Lung (tissue), 12 donors: ENCODE data around the gene SCARB2. TPM values are rescaled to one million over a fixed set of nuclear protein-coding genes. Genes with fewer than 3 reads are reported as not detected.

Source experiments
- ATAC-seq: fragments of 200-7000 bp; cut with Tn5 transposase; one replicate; pipeline ENCODE4 v1.9.1; 2020; ENCODE audit warnings: moderate number of reproducible peaks; ENCODE audit not compliant: insufficient read depth, low FRiP score
- DNase-seq, 3 donors: peaks; one replicate each; pipeline ENCODE4 v3.0.0-alpha.2; 2013 to 2017
- H3K27ac ChIP-seq, 2 donors: one replicate each; pipeline ENCODE4 v1.5.1; 2013; ENCODE audit warnings: mild to moderate bottlenecking in 2 of 2, moderate library complexity in 2 of 2, control low read depth in 1 of 2, inconsistent platforms in 1 of 2, low read depth in 1 of 2, low read length in 1 of 2
- H3K27me3 ChIP-seq, 3 donors: one replicate each; pipeline ENCODE4 v1.5.1; 2013; ENCODE audit warnings: low read length in 2 of 3; ENCODE audit not compliant: control insufficient read depth in 3 of 3, insufficient read depth in 3 of 3
- H3K36me3 ChIP-seq, 4 donors: one replicate each; pipeline ENCODE4 v1.5.1; 2013; ENCODE audit warnings: low read length in 4 of 4, mild to moderate bottlenecking in 1 of 4, moderate library complexity in 1 of 4; ENCODE audit not compliant: control insufficient read depth in 4 of 4, insufficient read depth in 4 of 4
- H3K4me1 ChIP-seq, 5 donors: one replicate each; pipeline ENCODE4 v1.5.1; 2013; ENCODE audit warnings: low read length in 5 of 5, mild to moderate bottlenecking in 2 of 5, moderate library complexity in 1 of 5; ENCODE audit not compliant: control insufficient read depth in 5 of 5, insufficient read depth in 5 of 5
- H3K4me3 ChIP-seq: one replicate; pipeline ENCODE4 v1.5.1; 2013; ENCODE audit warnings: mild to moderate bottlenecking, control low read depth, moderate library complexity
- H3K9ac ChIP-seq, 2 donors: one replicate each; pipeline ENCODE4 v1.5.1; 2013; ENCODE audit warnings: low read length in 2 of 2, control low read depth in 1 of 2; ENCODE audit not compliant: insufficient read depth in 1 of 2
- H3K9me3 ChIP-seq, 4 donors: one replicate each; pipeline ENCODE4 v1.5.1; 2013; ENCODE audit warnings: low read length in 3 of 4, mild to moderate bottlenecking in 1 of 4, moderate library complexity in 1 of 4; ENCODE audit not compliant: control insufficient read depth in 4 of 4, insufficient read depth in 3 of 4
- WGBS, 2 donors: extraction: QIAGEN DNeasy Blood & Tissue Kit; methylation state at CpG; one replicate each; pipeline ENCODE4 v1.1.7; 2013; 5-methylcytosine and 5-hydroxymethylcytosine counted together
- polyA plus RNA-seq, 2 donors: library from polyadenylated mRNA; stranded (reverse); fragments of 200-250 nt; gene quantifications; one replicate each; pipeline ENCODE4 v1.2.1, GENCODE V29; 2013
- total RNA-seq, 2 donors: library from RNA; depleted of rRNA in 1 of 2; stranded (reverse); fragments of >200 nt in 1 of 2; gene quantifications; one replicate each; pipeline ENCODE4 v1.2.1, GENCODE V29; 2014 to 2021
- TF ChIP-seq, protein P1 (sequence below): IDR thresholded peaks from 2 replicates; pipeline ENCODE4 v1.5.1; 2012; ENCODE audit warnings: mild to moderate bottlenecking; ENCODE audit errors: control extremely low read depth, extremely low read depth
- donor health status: control.
- donor health status: control.
- donor health status: Bipolar disorder and iron deficiency.
- donor health status: healthy.
- donor health status: DM: yes; HTN: yes; CAD: no.

Gene SCARB2
- total and polyA plus RNA-seq, 4 donors = 104 to 360 (median 150) TPM

- H3K36me3 ChIP-seq = peaks cover 1 to 5% (median 2%) of the 10 kb centered on the region in 4 donors
- DNase-seq = peak; percentile 73 to 78 (median 75)
- TF ChIP-seq, protein P1, sequence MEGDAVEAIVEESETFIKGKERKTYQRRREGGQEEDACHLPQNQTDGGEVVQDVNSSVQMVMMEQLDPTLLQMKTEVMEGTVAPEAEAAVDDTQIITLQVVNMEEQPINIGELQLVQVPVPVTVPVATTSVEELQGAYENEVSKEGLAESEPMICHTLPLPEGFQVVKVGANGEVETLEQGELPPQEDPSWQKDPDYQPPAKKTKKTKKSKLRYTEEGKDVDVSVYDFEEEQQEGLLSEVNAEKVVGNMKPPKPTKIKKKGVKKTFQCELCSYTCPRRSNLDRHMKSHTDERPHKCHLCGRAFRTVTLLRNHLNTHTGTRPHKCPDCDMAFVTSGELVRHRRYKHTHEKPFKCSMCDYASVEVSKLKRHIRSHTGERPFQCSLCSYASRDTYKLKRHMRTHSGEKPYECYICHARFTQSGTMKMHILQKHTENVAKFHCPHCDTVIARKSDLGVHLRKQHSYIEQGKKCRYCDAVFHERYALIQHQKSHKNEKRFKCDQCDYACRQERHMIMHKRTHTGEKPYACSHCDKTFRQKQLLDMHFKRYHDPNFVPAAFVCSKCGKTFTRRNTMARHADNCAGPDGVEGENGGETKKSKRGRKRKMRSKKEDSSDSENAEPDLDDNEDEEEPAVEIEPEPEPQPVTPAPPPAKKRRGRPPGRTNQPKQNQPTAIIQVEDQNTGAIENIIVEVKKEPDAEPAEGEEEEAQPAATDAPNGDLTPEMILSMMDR = no peak
- WGBS, 2 donors = 1% methylated on average over 29 to 31 of the region's 31 CpGs
- peak overlapping the region; percentile 92 for H3K4me3 ChIP-seq
- peak; percentile 65 for ATAC-seq
- no peaks in the 10 kb centered on the region for H3K9me3 ChIP-seq
- peak overlapping the region; percentile 88 to 90 for H3K27ac ChIP-seq
- H3K4me1 ChIP-seq = peaks cover 0 to 31% (median 6%) of the 10 kb centered on the region in 5 donors
- no peaks in the 10 kb centered on the region for H3K27me3 ChIP-seq
- H3K9ac ChIP-seq = peak overlapping the region; percentile 85 to 96
These were observed 66.0 kb downstream of the SCARB2 start for GRCh38 chr4:76147454-76148141.

- H3K36me3 ChIP-seq = peaks cover 7 to 15% (median 8%) of the 10 kb centered on the region in 4 donors
- DNase-seq = no peak
- no peaks in the 10 kb centered on the region for H3K27me3 ChIP-seq
- no peak overlapping the region for H3K27ac ChIP-seq
- no peak overlapping the region for H3K4me3 ChIP-seq
- TF ChIP-seq, protein P1 = no peak
- no peak for ATAC-seq
- no peak overlapping the region for H3K9ac ChIP-seq
- H3K4me1 ChIP-seq = peaks cover 0 to 30% (median 6%) of the 10 kb centered on the region in 5 donors
- H3K9me3 ChIP-seq = no peaks in the 10 kb centered on the region
These were observed 69.1 kb downstream of the SCARB2 start for GRCh38 chr4:76144546-76144945.

DNA sequence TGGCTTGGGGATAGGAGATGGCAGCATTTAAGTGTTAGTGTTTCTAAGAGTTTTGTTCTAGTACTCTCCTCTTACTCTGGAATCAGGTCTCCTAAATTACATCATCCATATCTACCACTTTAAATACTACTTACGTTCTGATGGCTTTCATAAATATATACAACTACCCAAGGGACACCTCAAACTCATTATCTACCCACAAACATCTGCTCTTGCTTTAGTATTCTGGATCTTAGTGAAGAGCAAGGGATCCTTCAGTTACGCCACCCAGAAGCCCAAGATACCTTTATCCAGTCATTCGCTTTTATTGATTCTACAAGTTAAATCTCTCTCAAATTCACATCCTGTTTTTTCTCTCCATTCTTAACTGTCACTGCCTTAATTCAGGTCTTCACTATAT lies 72.4 kb downstream of the SCARB2 start:
- H3K36me3 ChIP-seq = peaks cover 11 to 33% (median 15%) of the 10 kb centered on the region in 4 donors
- no peaks in the 10 kb centered on the region for H3K27me3 ChIP-seq
- H3K9me3 ChIP-seq = no peaks in the 10 kb centered on the region
- WGBS, 2 donors = 94 to 97% methylated on average over 3 of the region's 3 CpGs
- TF ChIP-seq, protein P1 = no peak
- no peak overlapping the region for H3K4me3 ChIP-seq
- no peak for ATAC-seq
- no peak for DNase-seq
- no peak overlapping the region for H3K27ac ChIP-seq
- H3K4me1 ChIP-seq = peaks cover 0 to 9% (median 0%) of the 10 kb centered on the region in 5 donors
- H3K9ac ChIP-seq = no peak overlapping the region

- 94 to 96% methylated on average over 3 of the region's 3 CpGs for WGBS, 2 donors
- ATAC-seq (no peak), DNase-seq (no peak)
- no peaks in the 10 kb centered on the region for H3K27me3 ChIP-seq
- TF ChIP-seq, protein P1 = no peak
- peaks cover 6 to 32% (median 16%) of the 10 kb centered on the region in 4 donors for H3K36me3 ChIP-seq
- no peak overlapping the region for H3K9ac ChIP-seq
- H3K4me1 ChIP-seq = no peaks in the 10 kb centered on the region
- no peaks in the 10 kb centered on the region for H3K9me3 ChIP-seq
- H3K27ac ChIP-seq = no peak overlapping the region
- no peak overlapping the region for H3K4me3 ChIP-seq
These were observed 85.9 kb downstream of the SCARB2 start for GRCh38 chr4:76127754-76128153.
